Stimulated activated CD4-positive, alpha-beta T cell treated with anti-CD3 and anti-CD28 coated beads, TNF-alpha, amount 100 ng/mL, for 48 hours (primary cell): Measurements from ENCODE around the gene MYO16.

Experiments used
- DNase-seq, 3 donors: peaks; one replicate each; pipeline ENCODE4 v3.0.0-alpha.2; 2020; ENCODE audit warnings: low read depth in 3 of 3

MYO16 gene

DNA sequence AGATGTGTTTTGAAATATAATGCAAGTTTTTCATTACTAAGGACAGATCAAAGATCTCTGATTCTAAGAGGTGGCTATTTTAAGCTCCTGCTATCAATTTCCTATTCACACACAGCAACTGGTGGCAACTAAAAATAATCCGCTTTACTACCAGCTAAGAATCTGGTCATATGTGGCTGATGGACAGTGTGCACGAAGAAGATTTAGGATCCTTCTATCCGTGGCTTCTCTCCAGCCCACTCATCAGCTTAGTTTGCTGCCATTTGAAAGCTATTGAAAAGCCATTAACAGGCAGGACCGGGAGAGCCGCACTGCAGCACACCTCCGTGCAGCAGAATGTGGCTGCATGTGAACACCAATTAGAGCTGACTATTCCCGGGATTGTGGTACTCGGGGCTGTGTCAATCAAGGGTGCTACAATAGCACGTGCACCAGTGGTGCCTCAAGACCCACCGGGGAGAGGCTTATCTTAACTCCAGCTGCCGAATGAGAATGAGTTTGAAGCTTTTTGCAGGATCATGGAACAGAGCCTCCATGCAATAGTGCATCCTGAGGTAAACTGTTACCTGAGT, at the start of gene MYO16:
MYO16 (plus strand) TSS at position 431 of the 572 bp plus-strand sequence. CDS start 234 bp downstream, outside the sequence.
- DNase-seq: no peak

DNA sequence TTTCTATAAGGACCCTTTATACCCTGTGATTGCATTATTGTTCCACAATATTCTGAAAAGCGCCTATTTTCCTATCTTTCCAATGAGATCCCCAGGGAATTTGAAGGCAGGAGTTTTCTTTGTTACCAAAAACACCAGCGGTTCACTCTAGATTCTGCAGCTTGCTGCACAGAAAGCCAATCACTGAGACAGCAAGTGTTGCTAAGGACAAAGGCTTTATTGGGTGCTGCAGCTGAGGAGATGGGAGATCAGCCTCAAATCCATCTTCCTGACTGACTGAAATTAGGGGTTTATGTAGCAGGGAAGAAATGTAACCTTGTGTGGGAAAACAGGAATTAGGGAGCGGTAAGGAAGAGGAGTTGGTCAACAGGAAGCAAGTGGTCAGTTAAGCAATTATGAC, 42.6 kb upstream of the MYO16 start:
- DNase-seq: no peak

DNA sequence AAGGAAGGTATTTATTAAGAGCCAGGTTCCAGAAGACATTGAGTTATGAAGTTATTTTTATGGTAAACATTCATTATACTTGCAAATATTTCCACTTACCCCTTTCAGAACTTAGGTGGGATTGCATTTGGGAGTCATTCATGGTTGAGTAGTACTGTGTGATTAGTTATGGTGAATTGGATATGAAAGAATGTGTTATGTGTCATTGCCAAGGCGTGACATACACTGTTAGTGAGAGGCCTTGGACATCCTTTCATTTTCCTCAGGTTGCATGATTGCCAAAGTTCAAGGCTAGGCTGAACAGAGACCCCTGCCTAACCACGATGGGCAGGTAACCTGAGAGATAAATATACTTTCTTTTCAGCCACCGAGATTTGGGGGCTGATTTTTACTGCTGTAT, 40.9 kb upstream of the MYO16 start:
- no peak for DNase-seq

DNA sequence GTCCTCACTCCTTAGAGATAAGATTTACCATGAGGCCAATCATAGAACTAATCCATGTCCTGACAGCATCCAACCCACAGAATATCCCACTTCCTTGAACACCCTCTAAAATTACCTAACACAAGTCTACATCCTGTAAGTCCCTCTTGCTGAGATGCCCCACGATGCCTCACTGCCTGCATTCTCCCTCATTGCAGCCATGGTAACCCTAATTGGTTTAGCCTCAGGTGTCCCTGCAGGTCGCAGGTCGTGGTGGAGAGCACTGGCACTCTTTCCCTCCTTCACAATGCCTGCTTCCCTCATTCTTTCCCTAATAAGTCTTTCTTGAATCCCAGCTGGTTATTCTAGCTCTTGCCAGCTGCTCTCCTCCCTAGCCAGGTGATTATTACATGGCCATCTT, 35.3 kb upstream of the MYO16 start:
- DNase-seq: no peak

DNA sequence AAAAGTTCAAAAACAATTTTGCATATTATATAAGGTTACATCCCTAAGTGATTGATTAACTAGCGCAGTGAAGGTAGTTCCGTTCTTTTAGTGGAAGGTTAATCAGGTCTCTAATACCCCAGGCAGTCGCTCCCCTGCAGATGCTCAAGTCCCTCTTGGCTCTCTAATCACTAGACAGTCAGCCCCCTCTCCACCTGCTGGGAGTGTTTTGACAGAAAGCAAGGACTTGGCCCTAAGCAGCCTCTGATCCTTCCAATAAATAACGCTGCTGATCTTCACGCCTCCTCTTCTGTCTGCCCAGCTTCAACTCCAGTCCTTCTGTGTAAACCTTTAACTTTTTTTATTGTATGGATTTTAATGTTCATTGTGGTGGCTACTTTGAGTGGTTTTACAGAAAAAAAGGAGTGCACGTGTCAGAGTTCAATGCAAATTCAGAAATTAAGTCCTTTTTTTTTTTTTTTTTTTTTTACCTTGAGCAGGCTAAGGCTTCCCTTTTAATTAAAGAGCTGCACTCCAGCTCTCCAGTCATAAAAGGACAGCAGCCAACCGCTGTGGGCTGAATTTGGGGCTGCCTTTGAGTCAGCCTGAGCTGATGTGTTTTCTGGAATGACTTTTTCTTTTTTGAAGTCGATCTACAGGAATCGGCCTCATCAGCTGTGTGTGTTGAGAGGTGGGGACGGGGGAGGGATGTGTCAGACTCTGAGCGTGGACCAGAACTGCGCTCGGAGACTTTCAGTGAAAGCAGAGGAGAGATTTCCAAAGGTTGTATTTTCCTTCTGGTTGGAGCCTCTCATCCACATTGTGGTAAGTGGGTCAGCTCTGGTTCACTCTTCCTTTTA, 33.8 kb upstream of the MYO16 start:
- peak in 2 of 3 donors; percentile 4 to 15 for DNase-seq

DNA sequence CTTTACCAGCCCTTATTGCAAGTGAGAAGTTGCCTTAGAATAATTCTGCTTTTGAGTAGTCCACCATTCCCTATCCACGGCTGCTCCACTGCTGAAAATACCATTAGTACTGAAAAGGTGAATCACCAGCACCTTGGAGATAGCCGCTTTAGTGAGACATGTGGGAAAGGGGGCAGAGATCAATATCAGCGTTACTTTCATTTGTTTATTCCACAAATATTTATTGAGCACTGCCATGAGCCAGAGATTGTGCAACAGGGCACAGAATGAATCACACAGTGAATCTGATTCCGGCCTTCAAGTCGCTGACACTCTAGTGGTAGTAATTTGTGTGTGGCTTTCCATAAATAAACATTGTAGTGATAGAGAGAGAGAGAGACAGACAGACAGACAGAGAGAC, 31.5 kb upstream of the MYO16 start:
- DNase-seq: no peak

DNA sequence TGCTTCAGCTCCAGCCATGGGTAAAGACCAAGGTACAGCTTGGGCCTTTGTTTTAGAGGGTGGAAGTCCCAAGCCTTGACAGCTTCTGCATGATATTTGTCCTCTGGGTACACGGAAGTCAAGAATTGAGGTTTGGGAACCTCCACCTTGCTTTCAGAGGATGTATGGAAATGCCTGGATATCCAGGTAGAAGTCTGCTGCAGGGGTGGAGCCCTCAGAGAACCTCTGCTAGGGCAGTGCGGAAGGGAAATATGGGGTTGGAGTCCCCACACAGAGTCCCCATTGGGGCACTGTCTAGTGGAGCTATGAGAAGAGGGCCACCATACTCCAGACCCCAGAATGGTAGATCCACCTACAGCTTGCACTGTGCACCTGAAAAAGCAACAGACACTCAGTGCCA, 23.0 kb upstream of the MYO16 start:
- DNase-seq: no peak

DNA sequence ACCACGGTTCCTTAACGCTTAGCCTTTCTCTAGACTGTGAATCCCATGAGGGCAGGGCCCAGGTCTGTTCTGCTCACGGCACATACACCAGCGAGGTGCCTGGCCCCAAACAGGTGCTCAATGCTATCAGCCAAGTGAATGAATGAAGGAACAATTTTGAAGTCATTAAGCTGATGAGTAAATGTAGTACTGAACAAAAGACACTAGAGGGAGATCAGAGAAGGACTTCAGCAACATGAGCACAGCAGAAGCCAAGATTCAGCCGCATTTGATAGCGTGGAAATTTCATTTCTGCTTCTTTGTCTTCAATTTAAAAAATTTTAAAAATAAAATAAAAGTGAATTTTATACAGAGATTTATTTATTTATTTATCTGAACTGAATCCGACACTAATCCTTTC, 20.1 kb upstream of the MYO16 start:
- no peak for DNase-seq

DNA sequence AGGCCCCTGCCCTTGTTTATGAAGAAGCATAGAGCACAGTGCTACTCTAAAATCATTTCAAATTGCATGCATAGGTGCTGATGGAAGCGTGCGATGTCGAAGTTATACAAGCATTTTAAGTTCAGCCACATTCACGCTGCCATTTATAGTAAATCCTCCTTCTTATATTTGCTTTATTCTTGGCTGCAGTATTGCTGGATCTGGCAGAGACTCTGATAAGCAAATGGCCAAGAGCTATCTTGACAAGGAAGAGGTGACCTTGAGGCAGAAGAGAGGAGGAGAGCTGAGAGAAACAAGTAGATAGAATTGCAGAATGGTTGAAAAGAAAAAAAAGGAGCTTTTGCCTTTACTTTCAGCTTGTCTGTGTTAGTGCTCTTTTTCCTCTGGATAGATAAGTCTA, 18.9 kb upstream of the MYO16 start:
- no peak for DNase-seq

DNA sequence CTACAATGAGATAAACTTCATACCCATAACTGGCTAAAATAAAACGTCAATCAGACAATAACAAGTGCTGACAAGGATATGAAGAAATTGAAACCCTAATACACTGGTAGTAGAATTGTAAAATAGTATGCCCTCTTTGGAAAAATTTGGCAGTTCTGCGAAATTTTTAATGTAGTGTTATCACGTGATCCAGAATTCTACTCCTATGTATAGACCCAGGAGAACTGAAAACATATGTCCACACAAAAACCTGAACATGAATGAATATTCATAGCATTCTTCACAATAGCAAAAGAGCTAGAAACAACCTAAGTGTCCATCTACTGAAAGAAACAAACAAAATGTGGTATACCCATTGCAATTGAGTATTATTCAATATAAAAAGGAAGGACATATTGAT, 14.2 kb upstream of the MYO16 start:
- DNase-seq: no peak

DNA sequence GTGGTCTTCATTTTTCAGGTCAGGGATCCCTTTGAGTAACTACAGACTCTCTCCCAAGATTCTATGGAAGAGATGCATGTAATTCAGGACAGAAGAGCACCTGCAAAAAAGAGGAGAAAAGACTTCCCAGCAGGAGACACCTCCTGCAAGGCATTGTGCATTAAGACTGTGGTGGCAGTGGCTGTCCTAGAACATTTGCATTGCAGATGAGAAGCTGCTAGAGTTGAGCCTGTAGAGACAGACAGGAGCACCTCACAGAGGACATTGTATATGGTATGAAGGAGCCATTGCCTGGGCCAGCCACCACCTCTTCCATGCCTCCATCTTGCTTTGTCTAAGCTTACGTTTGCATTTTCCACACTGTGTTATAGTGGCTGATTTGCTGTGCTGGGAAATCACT, 11.2 kb upstream of the MYO16 start:
- no peak for DNase-seq

DNA sequence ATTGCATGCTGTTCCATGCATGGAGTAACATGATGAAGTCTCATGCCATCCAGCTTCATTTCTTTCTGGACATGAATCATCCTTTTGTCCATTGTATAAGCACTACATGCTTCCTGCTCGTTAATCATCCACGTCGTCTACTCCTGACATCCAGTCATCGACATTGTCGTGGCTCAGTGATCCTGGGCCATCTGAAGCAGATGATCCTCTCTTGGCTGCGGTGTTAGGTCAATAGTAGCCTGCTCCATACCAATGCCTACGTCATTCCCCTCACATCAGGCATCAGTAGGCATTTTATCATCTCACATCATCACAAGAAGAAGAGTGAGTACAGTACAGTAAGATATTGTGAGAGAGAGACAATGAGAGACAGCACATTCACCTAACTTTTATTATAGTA, 7.9 kb upstream of the MYO16 start:
- DNase-seq: no peak

DNA sequence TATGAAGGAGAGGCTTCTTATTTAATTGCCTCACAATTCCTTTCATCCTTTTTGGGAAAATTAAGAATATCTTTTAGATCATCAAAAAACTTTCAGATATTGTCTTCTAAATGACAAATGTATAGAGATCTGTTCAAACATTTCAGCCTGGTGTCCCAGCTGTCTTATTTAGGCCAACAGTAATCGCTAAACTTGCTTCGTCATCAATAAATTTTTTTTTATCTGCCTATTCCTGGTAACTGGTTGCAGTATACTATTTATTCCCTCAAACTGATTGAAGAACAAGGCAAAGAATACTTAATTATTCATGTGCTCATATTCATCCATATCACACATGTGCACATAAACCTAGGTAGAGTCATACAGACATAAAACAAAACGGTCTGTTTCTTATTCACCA, 5.3 kb upstream of the MYO16 start:
- no peak for DNase-seq

DNA sequence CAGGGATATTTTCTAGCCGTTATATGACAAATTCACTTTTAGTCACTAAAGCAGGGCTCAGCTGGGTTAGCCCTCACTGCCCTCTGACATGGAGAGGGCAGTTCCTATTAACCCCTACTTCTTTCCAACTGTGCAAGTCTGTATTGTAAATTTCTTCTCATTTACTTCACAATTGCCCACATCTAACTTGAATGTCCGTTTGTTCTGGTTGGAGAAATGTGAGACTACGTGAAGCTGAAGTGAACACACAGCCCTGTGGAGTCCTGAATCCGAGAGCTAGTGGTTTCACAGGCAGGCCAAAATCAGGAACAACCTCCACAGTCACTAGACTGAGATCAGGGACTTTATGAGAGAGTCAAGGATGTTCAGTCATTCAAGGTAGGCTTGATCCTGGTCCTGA, 4.4 kb upstream of the MYO16 start:
- DNase-seq: no peak

DNA sequence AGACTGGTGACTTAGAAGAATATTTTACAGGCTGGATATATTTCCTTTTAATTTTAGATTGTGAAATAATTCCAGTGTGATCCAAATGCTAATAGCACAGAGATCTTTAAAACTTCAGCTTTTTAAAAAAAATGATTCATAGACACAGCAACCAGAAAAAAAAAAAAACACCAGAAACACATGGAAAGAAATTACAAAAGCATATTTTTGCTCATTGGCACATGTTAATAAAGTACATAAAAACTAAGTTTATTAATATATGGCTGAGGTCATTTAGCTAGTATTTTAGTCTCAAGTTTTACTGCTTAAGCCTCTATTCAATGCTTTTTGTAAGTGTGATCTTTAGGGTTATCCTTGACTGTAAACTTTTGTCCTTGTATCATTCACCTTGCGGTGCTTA, 577 bp downstream of the MYO16 start:
- no peak for DNase-seq

DNA sequence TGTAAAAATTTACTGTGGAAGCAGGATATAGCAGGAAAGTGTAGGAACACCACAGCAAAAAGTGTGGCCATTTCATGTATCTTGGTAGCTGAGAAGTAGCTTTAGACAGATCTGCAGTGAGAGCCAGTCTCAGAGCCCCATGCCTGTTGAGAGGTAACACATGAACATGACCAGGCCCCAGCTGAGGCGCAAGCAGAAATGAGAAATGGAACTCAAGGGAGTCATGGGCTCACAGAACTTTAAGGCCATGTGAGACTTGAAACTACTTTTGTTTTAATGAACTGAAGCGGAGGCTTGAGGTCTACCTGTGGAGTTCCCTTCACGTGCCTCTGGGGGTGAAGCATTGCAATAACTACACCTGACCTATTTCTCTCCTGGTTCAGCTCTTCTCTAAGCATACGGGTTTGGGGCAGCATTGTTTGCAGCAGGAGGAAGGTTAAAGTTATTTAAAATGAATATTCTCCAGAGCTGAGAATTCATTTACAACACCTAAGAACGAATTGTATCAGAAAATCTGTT, 3.3 kb downstream of the MYO16 start:
- DNase-seq: no peak

DNA sequence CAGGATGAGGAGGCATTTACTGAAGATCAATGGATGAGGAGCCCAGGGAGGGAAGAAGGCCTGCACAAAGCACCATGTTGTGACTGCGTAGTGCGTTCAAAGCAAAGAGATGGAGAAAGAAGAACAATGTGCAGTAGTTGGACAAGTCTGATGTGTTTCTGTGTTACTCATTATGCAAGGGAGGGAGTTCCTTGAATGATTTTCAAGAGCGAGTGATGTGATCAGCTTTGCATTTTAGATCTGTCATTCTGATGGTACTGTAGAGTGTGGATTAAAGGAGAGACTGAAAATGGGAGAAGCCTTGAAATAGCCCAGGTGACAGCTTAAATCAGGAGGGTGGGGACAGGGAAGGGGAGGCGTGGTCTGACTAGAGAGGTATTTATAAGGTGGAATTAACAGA, 9.5 kb downstream of the MYO16 start:
- DNase-seq: no peak

DNA sequence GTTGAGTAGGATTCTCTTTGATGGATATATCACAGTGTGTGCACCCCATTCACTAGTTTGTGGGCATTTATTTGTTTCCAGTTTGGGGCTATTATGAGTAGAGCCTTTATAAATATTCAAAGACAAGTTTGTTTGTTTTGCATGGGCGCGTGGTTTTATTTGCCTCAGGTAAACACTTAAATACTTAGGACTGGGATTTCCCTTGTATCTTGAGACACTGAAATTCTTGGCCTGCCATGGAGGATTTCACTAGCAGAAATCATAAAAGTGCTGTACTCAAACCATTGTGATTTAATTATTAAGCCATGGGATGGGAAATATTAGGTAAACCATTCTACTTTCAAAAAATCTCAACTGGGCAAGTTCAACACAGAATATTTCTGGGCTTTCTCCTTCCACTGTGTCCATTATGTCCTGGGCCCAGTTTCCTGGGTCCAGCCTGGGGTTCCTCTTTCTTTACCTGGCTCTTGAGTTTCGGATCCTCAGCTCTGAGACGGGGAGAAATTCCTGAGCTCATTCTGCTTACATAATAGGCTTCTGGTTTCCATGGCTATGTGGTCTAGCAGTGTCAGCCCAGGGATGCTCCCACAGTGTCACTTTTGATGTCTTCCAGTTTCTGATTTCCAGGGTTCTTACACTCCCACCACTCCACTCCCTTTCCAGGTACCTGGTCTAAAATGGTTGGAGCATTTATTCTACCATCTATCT, 14.4 kb downstream of the MYO16 start:
- DNase-seq: no peak

DNA sequence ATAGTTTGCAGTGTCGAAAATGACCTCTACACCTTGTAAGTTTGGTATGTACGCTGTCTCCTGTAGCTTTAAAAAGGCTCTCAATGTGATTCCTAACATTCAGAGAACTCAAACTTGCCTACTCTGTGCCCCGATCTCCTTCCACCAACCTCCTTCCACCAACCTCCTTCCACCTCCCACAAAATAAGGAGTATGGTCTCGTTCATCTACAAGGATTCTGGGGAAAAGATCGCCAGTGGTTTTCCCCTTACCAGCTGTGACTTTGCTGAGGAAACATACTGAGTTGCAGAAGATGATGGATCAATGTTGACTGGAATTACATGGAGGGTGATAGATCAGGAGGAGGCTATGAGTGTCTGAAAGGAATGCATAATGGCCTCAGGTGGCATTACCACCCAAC, 16.0 kb downstream of the MYO16 start:
- DNase-seq: no peak

DNA sequence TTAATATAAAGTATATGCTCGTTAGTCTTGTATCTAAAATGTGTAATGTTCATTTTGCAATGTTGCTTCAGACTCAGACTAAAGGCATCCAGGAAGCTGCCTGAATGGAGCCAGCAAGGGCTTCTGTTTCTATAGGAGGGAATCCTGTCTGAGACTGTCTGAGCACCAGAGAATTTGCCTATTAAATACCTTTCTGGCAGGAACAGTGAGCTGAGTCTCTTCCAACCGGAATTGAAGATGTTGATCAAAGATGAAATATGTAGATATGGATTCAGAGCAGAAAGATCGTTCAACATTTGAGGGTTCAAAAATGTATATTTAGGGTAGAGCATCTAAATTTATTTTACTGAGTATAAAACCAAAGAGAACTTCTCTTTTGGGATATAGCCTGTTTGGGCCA, 20.9 kb downstream of the MYO16 start:
- DNase-seq: no peak

DNA sequence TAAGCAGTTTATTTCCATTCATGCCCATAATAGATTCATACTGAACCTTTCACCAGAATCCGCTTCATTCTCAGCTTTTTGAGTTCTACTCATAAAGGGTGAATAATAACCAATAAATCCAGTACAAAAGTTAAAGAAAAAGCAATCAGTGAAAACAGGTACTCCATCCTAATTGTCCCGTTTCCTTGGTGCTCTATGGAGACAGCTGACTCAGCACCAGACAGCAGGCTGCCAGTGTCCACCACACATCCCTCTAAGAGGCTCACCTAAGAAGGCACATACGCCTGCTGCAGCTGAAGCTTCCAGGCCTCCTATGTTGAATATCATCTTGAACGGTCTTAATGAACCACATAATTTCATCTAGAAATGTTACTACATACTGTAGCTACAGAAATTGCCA, 27.3 kb downstream of the MYO16 start:
- DNase-seq: no peak

DNA sequence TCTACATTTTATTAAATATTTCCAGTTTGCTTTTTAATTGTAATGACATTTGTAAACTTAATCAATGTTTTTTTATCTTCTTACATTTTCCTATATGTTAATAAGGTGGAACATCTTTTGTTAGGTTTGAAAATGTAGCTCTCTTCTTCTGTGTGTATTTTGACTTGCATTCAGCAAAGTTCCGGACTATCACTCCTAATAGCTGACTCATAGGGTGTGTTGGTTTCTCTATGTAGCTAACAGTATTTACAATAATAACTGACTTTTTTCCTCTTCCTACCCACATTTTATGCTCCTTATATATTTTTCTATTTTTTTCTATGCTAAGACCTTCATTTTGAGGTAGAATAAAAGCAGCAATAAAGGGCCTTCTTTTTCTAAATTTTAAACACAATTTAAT, 28.1 kb downstream of the MYO16 start:
- no peak for DNase-seq

DNA sequence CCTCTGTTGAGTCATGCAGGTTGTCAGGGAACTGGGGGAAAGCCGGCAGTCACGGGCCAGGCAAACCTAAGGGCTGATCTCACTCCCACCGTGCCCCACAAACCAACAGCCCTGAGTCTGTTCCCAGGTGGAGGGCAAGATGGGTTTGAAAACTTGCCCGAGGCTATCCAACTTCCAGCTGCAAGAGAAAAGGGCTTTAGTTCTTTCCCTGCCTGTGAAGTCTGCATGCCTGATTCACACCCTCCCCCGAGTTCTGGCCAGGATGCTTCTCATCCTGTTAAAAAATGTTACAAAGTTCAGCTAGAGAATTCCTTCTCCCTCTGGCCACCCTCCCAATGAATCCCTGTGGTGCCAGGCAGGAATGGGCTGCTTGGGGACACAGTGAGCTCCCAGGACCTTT, 33.1 kb downstream of the MYO16 start:
- no peak for DNase-seq
